ENCODE results near the gene RCN2. TPM values are rescaled to one million over a fixed set of nuclear protein-coding genes. Genes with fewer than 3 reads are reported as not detected.

RCN2 gene
- total RNA-seq, 1 donor from 2014 or later: 645 TPM

DNA sequence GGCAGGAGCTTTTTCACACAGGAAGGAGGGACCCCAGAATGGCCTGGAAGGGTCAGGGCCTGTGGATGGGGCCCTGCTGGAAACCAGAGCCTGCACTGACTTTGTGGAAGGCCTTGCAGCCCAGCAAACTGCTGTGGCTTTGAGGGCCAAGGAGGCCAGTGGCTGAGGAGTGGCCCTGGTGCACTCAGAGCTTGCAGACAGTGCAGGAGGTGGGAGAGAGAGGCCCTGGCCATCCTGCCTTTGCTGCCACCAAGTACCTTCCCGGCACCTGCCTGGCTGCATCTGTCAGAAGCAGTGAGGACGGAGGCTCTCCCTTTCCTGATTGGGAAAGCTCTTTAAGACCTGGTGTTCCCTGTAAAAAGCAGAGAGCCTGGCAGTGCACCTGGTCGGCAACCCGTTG lies 69.8 kb downstream of the RCN2 start:
- Histone ChIP-seq H3K9ac (no peak overlapping the region), H3K79me2 (ENCODE audit: low read depth) (no peaks in the 10 kb centered on the region), H3K36me3 (no peaks in the 10 kb centered on the region), H2AFZ (replicated peaks) (peak overlapping the region; percentile 34), H3K9me3 (ENCODE audit: low read depth) (no peaks in the 10 kb centered on the region), H4K20me1 (ENCODE audit: low read depth) (no peaks in the 10 kb centered on the region), H3K27me3 (no peaks in the 10 kb centered on the region), H3K4me3 (no peak overlapping the region), H3K4me2 (no peak overlapping the region), H3K27ac (no peak overlapping the region), H3F3A (ENCODE audit: low read depth) (no peaks in the 10 kb centered on the region), H3K4me1 (no peaks in the 10 kb centered on the region)
- Mint-ChIP-seq H3K36me3 (no peaks in the 10 kb centered on the region), H3K27me3 (ENCODE audit: insufficient read depth, low read depth) (peaks cover 2% of the 10 kb centered on the region), H3K9me3 (no peaks in the 10 kb centered on the region), H3K27ac (no peak overlapping the region), H3K4me1 (peaks cover 16% of the 10 kb centered on the region), H3K4me3 (no peak overlapping the region)
- no peak for DNase-seq (ENCODE audit: low spot score)
- TF ChIP-seq, protein P1, sequence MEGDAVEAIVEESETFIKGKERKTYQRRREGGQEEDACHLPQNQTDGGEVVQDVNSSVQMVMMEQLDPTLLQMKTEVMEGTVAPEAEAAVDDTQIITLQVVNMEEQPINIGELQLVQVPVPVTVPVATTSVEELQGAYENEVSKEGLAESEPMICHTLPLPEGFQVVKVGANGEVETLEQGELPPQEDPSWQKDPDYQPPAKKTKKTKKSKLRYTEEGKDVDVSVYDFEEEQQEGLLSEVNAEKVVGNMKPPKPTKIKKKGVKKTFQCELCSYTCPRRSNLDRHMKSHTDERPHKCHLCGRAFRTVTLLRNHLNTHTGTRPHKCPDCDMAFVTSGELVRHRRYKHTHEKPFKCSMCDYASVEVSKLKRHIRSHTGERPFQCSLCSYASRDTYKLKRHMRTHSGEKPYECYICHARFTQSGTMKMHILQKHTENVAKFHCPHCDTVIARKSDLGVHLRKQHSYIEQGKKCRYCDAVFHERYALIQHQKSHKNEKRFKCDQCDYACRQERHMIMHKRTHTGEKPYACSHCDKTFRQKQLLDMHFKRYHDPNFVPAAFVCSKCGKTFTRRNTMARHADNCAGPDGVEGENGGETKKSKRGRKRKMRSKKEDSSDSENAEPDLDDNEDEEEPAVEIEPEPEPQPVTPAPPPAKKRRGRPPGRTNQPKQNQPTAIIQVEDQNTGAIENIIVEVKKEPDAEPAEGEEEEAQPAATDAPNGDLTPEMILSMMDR (IDR thresholded peaks at IDR 0.05): no peak
- no peak for TF ChIP-seq EZH2 (IDR thresholded peaks at IDR 0.05)
- no peak for TF ChIP-seq EZH2phosphoT487 (IDR thresholded peaks at IDR 0.05)

- Histone ChIP-seq H3K27me3 (no peaks in the 10 kb centered on the region), H3K4me3 (no peak overlapping the region), H3K4me1 (no peaks in the 10 kb centered on the region), H2AFZ (replicated peaks) (no peak overlapping the region), H3K9me3 (ENCODE audit: low read depth) (no peaks in the 10 kb centered on the region), H3K27ac (no peak overlapping the region), H3K9ac (no peak overlapping the region), H3K36me3 (no peaks in the 10 kb centered on the region), H4K20me1 (ENCODE audit: low read depth) (no peaks in the 10 kb centered on the region), H3F3A (ENCODE audit: low read depth) (no peaks in the 10 kb centered on the region), H3K4me2 (no peak overlapping the region), H3K79me2 (ENCODE audit: low read depth) (no peaks in the 10 kb centered on the region)
- Mint-ChIP-seq H3K4me3 (no peak overlapping the region), H3K27me3 (ENCODE audit: insufficient read depth, low read depth) (peaks cover 2% of the 10 kb centered on the region), H3K4me1 (peaks cover 16% of the 10 kb centered on the region), H3K9me3 (no peaks in the 10 kb centered on the region), H3K27ac (no peak overlapping the region), H3K36me3 (no peaks in the 10 kb centered on the region)
- no peak for DNase-seq (ENCODE audit: low spot score)
- TF ChIP-seq EZH2phosphoT487 (IDR thresholded peaks at IDR 0.05) (no peak), EZH2 (IDR thresholded peaks at IDR 0.05) (no peak)
- TF ChIP-seq, protein P1 (IDR thresholded peaks at IDR 0.05): no peak
Observed at GRCh38 chr15:77001966-77002365, 70.4 kb downstream of the RCN2 start.

GRCh38 chr15:77002436-77002835 lies 70.9 kb downstream of the RCN2 start:
- peak overlapping the region; percentile 40 for H3K27ac Mint-ChIP-seq
- no peak overlapping the region for H2AFZ ChIP-seq (replicated peaks)

More at GRCh38 chr15:77002436-77002835, 70.9 kb downstream of the RCN2 start:
- Histone ChIP-seq H3K9ac (no peak overlapping the region), H3K27ac (no peak overlapping the region), H3K27me3 (no peaks in the 10 kb centered on the region), H3K4me3 (no peak overlapping the region), H3K79me2 (ENCODE audit: low read depth) (no peaks in the 10 kb centered on the region), H4K20me1 (ENCODE audit: low read depth) (no peaks in the 10 kb centered on the region), H3F3A (ENCODE audit: low read depth) (no peaks in the 10 kb centered on the region), H3K36me3 (no peaks in the 10 kb centered on the region), H3K4me2 (no peak overlapping the region), H3K4me1 (no peaks in the 10 kb centered on the region), H3K9me3 (ENCODE audit: low read depth) (no peaks in the 10 kb centered on the region)
- DNase-seq (ENCODE audit: low spot score): no peak
- Mint-ChIP-seq H3K9me3 (no peaks in the 10 kb centered on the region), H3K36me3 (no peaks in the 10 kb centered on the region), H3K4me3 (no peak overlapping the region), H3K4me1 (peaks cover 15% of the 10 kb centered on the region), H3K27me3 (ENCODE audit: insufficient read depth, low read depth) (peaks cover 2% of the 10 kb centered on the region)
- TF ChIP-seq, protein P1 (IDR thresholded peaks at IDR 0.05): no peak

Measured in neural progenitor cell (in vitro differentiated cells).